ENCODE measurements around the gene NEURL1. TPM values are rescaled to one million over a fixed set of nuclear protein-coding genes. Genes with fewer than 3 reads are reported as not detected.

Gene NEURL1
- total RNA-seq, 6 experiments from 2014 or later, result 0.06 to 0.46 (median 0.27) TPM

DNA sequence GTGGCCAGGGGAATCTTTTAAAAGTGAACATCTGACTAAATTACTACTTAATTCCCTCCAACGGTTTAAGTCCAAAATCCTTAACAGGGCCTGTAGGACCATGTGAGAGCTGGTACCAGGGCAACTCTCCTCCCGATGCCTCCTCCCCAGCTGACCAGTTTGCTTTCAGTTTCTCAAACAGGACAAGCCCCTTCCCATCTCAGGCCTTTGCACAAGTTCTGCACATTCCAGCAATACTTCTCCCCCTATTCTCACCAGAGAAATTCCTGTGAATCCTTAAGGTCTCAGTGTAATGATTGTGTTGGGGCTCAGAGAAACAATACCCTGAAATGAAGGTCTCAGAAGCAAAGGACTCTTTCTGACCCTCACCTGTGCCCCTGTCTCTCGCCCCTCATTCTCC lies 26.8 kb upstream of the NEURL1 start:
- H3K4me3 Mint-ChIP-seq, result no peak overlapping the region
- no peaks in the 10 kb centered on the region for H3K36me3 Mint-ChIP-seq (ENCODE audit: low read depth)
- no peak overlapping the region for H3K27ac Mint-ChIP-seq
- peaks cover 11% of the 10 kb centered on the region for H3K4me1 Mint-ChIP-seq (ENCODE audit: low read depth)
- DNase-seq, result no peak
- TF ChIP-seq, protein P1, sequence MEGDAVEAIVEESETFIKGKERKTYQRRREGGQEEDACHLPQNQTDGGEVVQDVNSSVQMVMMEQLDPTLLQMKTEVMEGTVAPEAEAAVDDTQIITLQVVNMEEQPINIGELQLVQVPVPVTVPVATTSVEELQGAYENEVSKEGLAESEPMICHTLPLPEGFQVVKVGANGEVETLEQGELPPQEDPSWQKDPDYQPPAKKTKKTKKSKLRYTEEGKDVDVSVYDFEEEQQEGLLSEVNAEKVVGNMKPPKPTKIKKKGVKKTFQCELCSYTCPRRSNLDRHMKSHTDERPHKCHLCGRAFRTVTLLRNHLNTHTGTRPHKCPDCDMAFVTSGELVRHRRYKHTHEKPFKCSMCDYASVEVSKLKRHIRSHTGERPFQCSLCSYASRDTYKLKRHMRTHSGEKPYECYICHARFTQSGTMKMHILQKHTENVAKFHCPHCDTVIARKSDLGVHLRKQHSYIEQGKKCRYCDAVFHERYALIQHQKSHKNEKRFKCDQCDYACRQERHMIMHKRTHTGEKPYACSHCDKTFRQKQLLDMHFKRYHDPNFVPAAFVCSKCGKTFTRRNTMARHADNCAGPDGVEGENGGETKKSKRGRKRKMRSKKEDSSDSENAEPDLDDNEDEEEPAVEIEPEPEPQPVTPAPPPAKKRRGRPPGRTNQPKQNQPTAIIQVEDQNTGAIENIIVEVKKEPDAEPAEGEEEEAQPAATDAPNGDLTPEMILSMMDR (IDR thresholded peaks at IDR 0.05), result no peak
- no peaks in the 10 kb centered on the region for H3K9me3 Mint-ChIP-seq
- H3K27me3 Mint-ChIP-seq (ENCODE audit: insufficient read depth), result peaks cover 19% of the 10 kb centered on the region

DNA sequence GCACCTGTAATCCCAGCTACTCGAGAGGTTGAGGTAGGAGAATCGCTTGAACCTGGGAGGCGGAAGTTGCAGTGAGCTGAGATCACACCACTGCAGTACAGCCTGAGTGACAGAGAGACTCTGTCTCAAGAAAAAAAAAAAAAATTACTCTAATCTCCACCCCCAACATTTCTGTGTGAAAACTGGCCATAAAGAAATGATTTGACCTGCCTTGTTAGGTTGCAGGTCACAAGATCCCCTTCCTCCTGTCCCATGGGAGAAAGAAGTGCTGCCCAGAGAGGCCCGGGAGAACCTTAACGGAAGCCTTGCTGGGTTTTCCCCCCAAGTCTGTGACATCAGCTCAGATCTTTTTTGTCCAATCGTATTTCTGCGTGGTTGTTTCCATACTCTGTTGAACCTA lies 26.1 kb upstream of the NEURL1 start:
- Mint-ChIP-seq H3K4me3 (no peak overlapping the region), H3K27ac (no peak overlapping the region)

DNA sequence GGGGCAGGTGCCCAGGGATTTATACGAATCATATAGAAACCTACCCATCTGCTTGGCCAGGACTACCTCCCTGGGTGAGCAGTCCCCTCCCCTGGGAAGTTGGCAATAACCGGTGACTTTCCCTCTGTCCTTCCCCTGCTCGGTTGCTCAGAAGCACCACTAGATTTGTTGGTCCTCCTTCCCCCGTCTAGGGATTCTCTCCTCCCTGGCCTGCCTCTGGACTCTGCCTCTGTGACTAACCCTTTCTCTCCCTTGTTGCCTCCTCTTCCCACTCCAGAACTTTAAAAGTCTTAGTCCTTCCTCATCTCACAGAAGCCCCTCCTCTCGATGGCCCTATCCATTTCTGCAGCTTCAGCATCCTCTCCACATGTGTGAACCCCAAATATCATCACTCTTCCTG lies 24.3 kb upstream of the NEURL1 start:
- peaks cover 15% of the 10 kb centered on the region for H3K27me3 Mint-ChIP-seq (ENCODE audit: insufficient read depth)
- no peak overlapping the region for H3K27ac Mint-ChIP-seq
- no peak overlapping the region for H3K4me3 Mint-ChIP-seq
- no peaks in the 10 kb centered on the region for H3K36me3 Mint-ChIP-seq (ENCODE audit: low read depth)
- TF ChIP-seq, protein P1 (IDR thresholded peaks at IDR 0.05), result no peak
- DNase-seq, result no peak
- H3K9me3 Mint-ChIP-seq, result no peaks in the 10 kb centered on the region
- peaks cover 14% of the 10 kb centered on the region for H3K4me1 Mint-ChIP-seq (ENCODE audit: low read depth)

More for the DNA sequence above, 26.1 kb upstream of the NEURL1 start:
- H3K27me3 Mint-ChIP-seq (ENCODE audit: insufficient read depth), result peaks cover 19% of the 10 kb centered on the region
- DNase-seq, result no peak
- TF ChIP-seq, protein P1 (IDR thresholded peaks at IDR 0.05), result no peak
- H3K4me1 Mint-ChIP-seq (ENCODE audit: low read depth), result peaks cover 14% of the 10 kb centered on the region
- no peaks in the 10 kb centered on the region for H3K9me3 Mint-ChIP-seq
- H3K36me3 Mint-ChIP-seq (ENCODE audit: low read depth), result no peaks in the 10 kb centered on the region

DNA sequence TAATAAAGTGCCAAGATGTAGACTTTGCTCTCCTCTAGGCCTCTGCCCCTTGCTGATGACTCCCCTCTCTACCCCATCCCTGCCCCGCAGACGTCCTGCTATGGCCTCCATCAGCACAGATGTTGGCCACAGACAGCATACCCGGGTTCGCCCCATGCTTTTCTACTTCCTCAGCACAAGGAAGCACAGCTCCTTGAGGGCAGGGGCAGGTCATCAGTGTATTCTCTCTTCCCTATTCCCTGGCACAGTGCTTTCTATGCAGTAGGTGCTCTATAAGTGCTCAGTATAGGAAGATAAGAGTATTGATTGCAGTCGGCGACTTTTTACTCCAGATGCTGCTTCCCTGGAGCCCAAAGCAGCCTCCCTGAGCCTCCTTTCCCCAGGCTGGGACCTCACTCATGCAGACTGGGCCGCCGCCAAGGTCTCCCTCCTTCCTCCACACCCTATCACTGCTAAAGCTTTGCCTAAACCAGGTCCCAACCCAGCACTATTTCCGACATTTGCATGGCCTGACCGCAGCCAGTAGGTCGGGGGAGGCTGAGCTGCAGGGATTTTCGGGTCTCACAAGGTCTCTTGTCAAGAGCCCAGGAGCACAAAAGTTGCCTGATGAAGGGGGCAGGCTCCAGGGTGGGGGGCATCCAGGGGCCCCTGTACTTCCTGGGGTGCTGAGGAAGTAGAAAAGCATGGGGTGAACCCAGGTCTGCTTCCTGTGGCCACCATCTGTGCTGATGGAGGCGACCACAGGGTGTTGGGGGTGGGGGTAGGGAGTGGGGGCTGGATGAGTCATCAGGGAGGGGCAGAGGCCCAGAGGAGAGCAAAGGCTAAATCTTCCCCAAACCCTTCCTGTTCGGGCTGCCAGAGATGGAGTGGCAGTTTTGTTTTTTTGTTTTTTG lies 22.5 kb upstream of the NEURL1 start:
- TF ChIP-seq, protein P1 (IDR thresholded peaks at IDR 0.05), result no peak
- Mint-ChIP-seq H3K9me3 (no peaks in the 10 kb centered on the region), H3K4me1 (ENCODE audit: low read depth) (peaks cover 14% of the 10 kb centered on the region), H3K36me3 (ENCODE audit: low read depth) (no peaks in the 10 kb centered on the region), H3K4me3 (no peak overlapping the region), H3K27me3 (ENCODE audit: insufficient read depth) (peaks cover 8% of the 10 kb centered on the region), H3K27ac (no peak overlapping the region)
- DNase-seq, result no peak

DNA sequence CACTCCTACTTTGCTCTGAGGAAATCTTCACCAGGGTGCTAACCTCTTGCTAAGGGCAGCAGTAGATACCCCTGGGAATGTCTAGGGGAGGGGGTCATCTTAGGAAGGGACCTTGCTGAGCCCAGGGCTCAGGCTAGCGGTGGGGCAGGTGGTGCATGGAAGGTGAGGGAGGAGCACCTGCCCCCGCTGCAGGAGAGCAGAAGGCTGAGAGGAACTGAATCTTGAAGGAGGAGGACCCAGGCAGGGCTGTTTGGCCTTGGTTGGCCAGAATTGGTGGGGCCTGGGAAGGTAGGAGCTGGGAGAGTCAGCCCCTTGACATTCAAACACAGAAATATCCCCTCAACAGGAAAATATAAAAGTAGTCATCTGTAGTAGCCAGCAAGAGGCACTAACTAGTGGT lies 21.5 kb upstream of the NEURL1 start:
- H3K27me3 Mint-ChIP-seq (ENCODE audit: insufficient read depth), result peaks cover 8% of the 10 kb centered on the region; the same call in 1 of the 2 replicates
- TF ChIP-seq, protein P1 (IDR thresholded peaks at IDR 0.05), result no peak
- H3K27ac Mint-ChIP-seq, result no peak overlapping the region
- H3K4me3 Mint-ChIP-seq, result no peak overlapping the region
- no peaks in the 10 kb centered on the region for H3K36me3 Mint-ChIP-seq (ENCODE audit: low read depth)
- peaks cover 6% of the 10 kb centered on the region for H3K4me1 Mint-ChIP-seq (ENCODE audit: low read depth)
- DNase-seq, result no peak
- no peaks in the 10 kb centered on the region for H3K9me3 Mint-ChIP-seq
